GM13977 (cell line): ENCODE results near the gene FAM120A.

Experiments used
- DNase-seq: peaks from one replicate; pipeline ENCODE4 v3.0.0; 2012; ENCODE audit warnings: low spot score
- in situ Hi-C: fragments of 300-500 bp; cut with MboI; formaldehyde crosslinking; loops from one replicate; pipeline ENCODE4 v1.12.0; 2022; ENCODE audit warnings: low sequenced_read_pairs, low pct_unique_long_range_greater_than_20kb, mixed read lengths, inconsistent platforms; ENCODE audit not compliant: unreplicated experiment
- TF ChIP-seq, protein P1 (sequence below): IDR thresholded peaks from 2 replicates; pipeline ENCODE4 v1.5.1; 2012; ENCODE audit warnings: mild to moderate bottlenecking, control low read depth; ENCODE audit not compliant: insufficient read depth; ENCODE audit errors: extremely low read depth, missing control alignments

The FAM120A gene

DNA sequence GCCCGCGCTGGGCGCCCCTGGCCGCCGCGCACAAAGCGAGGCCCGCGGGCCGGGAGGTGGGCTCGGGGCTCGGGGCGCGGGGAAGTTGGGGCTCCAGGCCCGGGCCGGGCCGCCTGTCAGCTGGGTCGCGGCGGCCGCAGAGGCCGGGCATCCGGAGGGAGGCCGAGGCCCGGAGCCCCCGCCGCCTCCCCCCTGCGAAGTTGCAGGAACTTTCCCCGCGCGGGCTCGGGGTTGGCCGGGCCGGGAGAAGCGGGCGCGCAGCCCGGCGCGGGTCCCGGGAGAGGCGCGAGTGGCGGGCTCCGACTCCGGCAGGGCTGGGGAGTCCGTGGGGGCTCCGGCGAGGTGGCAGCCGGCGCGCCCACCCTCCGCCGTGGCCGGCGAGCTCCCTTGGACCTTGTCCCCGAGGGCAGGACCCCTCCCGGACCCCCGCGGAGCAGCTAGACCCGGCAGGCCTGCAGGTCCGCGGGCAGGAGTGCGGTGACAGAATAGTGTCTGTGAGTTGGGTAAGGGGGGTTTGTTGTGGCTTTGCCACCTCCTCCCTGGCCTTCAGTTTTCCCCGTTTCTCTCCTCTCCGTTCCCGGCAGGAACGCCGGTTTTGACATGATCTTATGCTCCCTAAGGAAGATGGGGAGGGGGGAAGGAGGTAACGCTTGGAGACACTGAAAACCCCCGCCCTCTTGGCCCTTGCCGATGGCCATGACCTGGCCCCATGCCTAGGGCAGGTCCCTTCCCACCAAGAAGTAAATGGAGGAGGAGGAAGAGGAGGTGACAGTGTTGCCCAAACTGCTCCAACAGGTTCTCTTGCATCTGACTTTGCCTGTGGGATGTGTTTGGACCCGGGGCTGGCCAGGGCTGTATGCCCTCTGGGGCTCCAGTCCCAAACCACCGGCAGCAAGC, 125.8 kb downstream of the FAM120A start:
- peak; percentile 42 for DNase-seq
- in situ Hi-C loops: no loop called here
- TF ChIP-seq, protein P1, sequence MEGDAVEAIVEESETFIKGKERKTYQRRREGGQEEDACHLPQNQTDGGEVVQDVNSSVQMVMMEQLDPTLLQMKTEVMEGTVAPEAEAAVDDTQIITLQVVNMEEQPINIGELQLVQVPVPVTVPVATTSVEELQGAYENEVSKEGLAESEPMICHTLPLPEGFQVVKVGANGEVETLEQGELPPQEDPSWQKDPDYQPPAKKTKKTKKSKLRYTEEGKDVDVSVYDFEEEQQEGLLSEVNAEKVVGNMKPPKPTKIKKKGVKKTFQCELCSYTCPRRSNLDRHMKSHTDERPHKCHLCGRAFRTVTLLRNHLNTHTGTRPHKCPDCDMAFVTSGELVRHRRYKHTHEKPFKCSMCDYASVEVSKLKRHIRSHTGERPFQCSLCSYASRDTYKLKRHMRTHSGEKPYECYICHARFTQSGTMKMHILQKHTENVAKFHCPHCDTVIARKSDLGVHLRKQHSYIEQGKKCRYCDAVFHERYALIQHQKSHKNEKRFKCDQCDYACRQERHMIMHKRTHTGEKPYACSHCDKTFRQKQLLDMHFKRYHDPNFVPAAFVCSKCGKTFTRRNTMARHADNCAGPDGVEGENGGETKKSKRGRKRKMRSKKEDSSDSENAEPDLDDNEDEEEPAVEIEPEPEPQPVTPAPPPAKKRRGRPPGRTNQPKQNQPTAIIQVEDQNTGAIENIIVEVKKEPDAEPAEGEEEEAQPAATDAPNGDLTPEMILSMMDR: no peak

DNA sequence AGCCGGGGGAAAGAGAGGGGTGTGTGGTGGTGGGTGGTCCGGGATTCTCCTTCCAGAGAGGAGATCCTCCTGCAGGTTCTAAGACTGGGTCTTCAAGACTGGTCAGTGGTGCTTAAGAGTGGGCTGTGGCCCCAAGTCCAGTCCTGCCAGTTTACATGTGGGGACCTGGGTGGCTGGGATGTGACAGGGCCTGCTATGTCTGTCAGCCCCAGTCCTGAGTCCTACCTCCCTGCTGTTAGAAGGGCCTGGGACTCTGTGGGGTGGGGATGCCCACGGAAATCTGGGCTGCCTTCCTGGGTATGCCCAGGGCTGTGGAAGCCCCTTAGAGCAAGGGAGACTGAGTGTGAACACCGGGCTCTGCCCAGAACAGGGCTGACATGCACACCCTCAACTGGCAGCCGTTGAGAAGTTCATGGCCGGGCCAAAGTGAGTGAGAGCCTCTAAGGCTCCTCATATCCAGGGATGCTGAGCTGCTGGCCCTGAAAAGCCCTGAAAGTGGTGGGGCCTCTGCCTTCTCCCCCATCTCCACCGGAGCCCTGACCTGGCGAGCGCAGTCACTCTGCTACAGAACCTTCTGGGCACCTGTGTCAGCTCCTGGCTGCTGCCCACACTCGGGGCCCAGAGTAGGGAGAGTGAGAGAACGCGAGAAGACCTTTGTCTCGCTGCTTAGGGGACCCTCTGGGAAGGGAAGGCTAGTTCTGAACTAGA, 126.6 kb downstream of the FAM120A start:
- in situ Hi-C loops: no loop called here
- TF ChIP-seq, protein P1: no peak

DNA sequence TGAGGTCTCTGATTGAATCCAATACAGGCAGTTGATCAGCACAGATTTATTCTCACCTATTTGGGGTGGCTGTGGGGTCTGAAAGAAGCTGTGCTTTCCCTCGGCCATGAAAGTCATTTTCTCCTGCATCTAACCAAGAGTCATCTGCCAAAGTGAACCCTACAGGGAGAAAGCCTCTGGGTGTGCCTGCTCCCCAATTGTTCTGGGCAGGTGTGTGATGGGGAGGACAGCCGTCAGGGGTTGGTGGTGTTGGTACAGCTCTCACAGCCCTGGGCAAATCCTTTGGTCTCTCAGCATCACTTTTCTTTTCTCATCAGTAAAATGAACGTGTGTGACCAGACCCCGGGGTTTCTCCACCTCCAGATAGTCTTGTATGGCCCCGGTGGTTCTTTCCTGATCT, 127.4 kb downstream of the FAM120A start:
- TF ChIP-seq, protein P1: no peak
- in situ Hi-C loops: no loop called here

More for the DNA sequence above, 126.6 kb downstream of the FAM120A start:
- no peak for DNase-seq

DNA sequence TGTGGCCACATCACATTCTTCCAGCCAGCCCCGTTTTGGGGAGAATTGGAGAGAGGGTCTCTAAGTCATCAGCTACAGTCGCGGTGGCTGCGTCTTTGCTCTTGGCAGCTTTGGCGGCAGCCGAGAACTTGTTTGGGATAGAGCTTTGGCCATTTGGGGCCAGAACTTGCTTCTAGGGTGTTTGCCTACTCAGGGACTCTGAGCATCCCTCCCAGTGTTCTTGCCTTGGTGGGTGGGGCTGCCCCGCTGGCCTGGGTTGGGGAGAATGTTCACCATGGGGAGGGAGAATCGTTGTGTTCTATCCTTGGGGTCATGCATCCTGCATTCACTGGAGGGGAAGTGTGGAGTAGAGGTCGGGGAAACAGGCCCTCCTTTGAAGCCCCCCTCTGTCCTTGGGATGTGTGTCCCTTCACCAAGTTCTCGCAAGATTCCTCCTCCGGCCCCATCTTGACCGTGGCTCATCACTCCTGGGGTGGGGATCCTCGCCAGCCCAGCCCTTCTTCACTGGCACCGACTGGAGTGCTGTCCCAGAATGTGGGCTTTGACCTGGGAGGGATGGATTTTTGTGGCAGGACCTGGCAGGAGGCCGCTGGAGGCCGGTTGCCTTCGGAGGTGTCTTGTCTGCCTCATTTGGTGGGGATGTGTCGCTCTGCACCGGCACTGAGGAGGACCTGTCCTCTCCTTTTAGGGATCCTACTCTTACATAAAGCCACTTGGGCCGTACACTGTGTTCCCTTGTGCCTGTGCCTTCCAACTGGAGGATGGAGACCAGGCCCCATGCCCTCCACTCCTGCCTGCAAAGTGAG, 128.4 kb downstream of the FAM120A start:
- in situ Hi-C loops: no loop called here
- TF ChIP-seq, protein P1: no peak
- DNase-seq: no peak

More for the DNA sequence above, 127.4 kb downstream of the FAM120A start:
- DNase-seq: no peak

DNA sequence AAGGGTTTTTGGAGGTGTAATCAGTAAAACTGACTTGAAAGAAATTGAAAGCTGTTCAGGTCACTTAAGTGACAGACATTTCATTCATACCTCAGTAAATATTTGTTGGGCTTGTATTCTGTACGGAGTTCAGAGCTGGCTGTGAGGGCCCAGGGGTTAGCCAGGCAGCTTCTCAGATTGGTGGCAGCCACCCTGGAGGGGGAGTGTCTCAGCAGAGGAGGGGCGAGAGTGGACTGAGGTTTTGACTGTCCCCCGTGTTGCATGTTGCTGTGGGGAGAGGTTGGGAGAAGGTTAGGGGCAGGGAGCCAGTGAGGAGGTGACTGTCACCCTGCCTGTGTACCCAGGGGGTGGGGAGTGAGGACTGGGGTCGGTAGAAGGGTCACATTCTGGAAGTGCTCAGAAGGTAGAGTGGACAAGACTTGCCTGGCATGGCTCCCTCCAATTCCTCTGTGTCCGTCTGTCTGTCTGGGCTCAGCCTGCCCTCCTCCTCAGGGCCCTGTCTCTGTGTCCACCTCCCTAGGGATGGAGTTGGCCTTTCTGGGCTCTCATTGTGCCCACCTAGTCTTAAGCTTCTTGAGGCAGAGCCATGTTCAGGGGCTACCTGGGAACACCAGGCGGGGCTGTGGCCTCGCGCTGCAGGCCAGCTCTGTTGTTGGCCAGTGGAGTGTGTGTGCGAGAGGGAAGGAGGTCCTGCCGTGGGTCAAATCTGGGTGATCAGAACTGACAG, 129.3 kb downstream of the FAM120A start:
- in situ Hi-C loops: no loop called here
- TF ChIP-seq, protein P1: no peak
- DNase-seq: no peak
